K562 (cell line): ENCODE measurements around the gene BORCS8. TPM values are rescaled to one million over a fixed set of nuclear protein-coding genes. Genes with fewer than 3 reads are reported as not detected.
A peak's percentile ranks its signal among the peaks of the same experiment; 100 is the strongest.

Experiments used
- BACH1 ChIP-seq: fragments of 200-800 bp; sonication (Bioruptor generic); IDR thresholded peaks from 2 replicates; pipeline ENCODE4 v1.6.1; 2016; ENCODE audit warnings: missing genetic modification characterization, missing compliant biosample characterization
- BCOR ChIP-seq: fragments of 450-650 bp; IDR thresholded peaks from 2 replicates; pipeline ENCODE4 v1.6.1; 2016
- CC2D1A ChIP-seq: fragments of 450-650 bp; IDR thresholded peaks from 2 replicates; pipeline ENCODE4 v1.6.1; 2017; ENCODE audit warnings: mild to moderate bottlenecking
- MAZ ChIP-seq, 2 experiments: fragments of 450-650 bp in 1 of 2; sonication (generic) in 1 of 2; formaldehyde crosslinking; IDR thresholded peaks in 1 of 2; conservative IDR thresholded peaks in 1 of 2; 2 replicates each; pipeline versions ENCODE4 v1.4.0 to v1.5.0; 2020; ENCODE audit warnings: mild to moderate bottlenecking in 1 of 2, missing genetic modification reagents in 1 of 2
- NELFE ChIP-seq: IDR thresholded peaks from 2 replicates; pipeline ENCODE4 v1.6.1; 2011; ENCODE audit warnings: mild to moderate bottlenecking; ENCODE audit not compliant: insufficient read depth, insufficient read length
- NUFIP1 ChIP-seq: fragments of 450-650 bp; IDR thresholded peaks from 2 replicates; pipeline ENCODE4 v1.6.1; 2018; ENCODE audit not compliant: partially characterized antibody
- PHF21A ChIP-seq: fragments of 450-650 bp; IDR thresholded peaks from 2 replicates; pipeline ENCODE4 v1.6.1; 2017; ENCODE audit warnings: low read depth, borderline replicate concordance
- PYGO2 ChIP-seq: fragments of 450-650 bp; IDR thresholded peaks from 2 replicates; pipeline ENCODE4 v1.6.1; 2016; ENCODE audit warnings: mild to moderate bottlenecking, missing genetic modification characterization, moderate library complexity, missing compliant biosample characterization
- RBM39 ChIP-seq: fragments of 200-400 bp; formaldehyde crosslinking; optimal IDR thresholded peaks from 2 replicates; pipeline ENCODE3; 2018; ENCODE audit warnings: low read depth, low read length
- RUNX1 ChIP-seq: sonication (generic); IDR thresholded peaks from 2 replicates; pipeline ENCODE4 v1.6.1; 2016; ENCODE audit warnings: antibody characterized with exemption, low read depth
- SMARCA5 ChIP-seq: fragments of 450-650 bp; IDR thresholded peaks from 2 replicates; pipeline ENCODE4 v1.6.1; 2016
- SMARCC2 ChIP-seq: fragments of 450-650 bp; IDR thresholded peaks from 2 replicates; pipeline ENCODE4 v1.6.1; 2017; ENCODE audit warnings: antibody characterized with exemption, moderate library complexity, mild to moderate bottlenecking, low read depth
- TAF15 ChIP-seq: fragments of 200-400 bp; formaldehyde crosslinking; IDR thresholded peaks from 2 replicates; pipeline ENCODE4 v1.6.1; 2017; ENCODE audit warnings: mild to moderate bottlenecking, low read depth, low read length, moderate library complexity
- TEAD1 ChIP-seq, 2 experiments: fragments of 450-650 bp in 1 of 2; sonication (generic) in 1 of 2; formaldehyde crosslinking; IDR thresholded peaks; 2 replicates each; pipeline versions ENCODE4 v1.4.0 to v1.8.0; 2020 to 2022; ENCODE audit warnings: mild to moderate bottlenecking in 2 of 2, missing genetic modification reagents in 1 of 2
- TEAD4 ChIP-seq, 2 experiments: sonication (generic) in 1 of 2; formaldehyde crosslinking in 1 of 2; IDR thresholded peaks; 2 replicates each; pipeline versions ENCODE4 v1.6.1 to v1.8.0; 2012 to 2022; ENCODE audit warnings: borderline replicate concordance in 1 of 2, inconsistent platforms in 1 of 2, low read length in 1 of 2, mild to moderate bottlenecking in 1 of 2, missing genetic modification reagents in 1 of 2
- ZBTB1 ChIP-seq: sonication (generic); formaldehyde crosslinking; IDR thresholded peaks from 2 replicates; pipeline ENCODE4 v1.8.1; 2023; ENCODE audit warnings: missing genetic modification reagents, low read depth, mild to moderate bottlenecking, borderline replicate concordance
- ZNF584 ChIP-seq: fragments of 200-800 bp; sonication (Bioruptor generic); IDR thresholded peaks from 2 replicates; pipeline ENCODE4 v1.6.1; 2016; ENCODE audit warnings: low read depth, mild to moderate bottlenecking, missing genetic modification characterization, missing compliant biosample characterization
- polyA plus RNA-seq, 8 experiments: library from polyadenylated mRNA; depleted of rRNA in 4 of 8; stranded (reverse) in 5 of 8; unstranded in 3 of 8; fragments of >200 nt; fragmentation: Nextera tagmentation in 2 of 8; fragmentation: Illumina TruSeq in 1 of 8; extraction: Ambion mirVana in 2 of 8; extraction: Trizol in 1 of 8; gene quantifications; 2 replicates each; pipeline versions ENCODE4 v1.2.1 to v1.2.3, GENCODE V29; 2011 to 2014; ENCODE audit warnings: inconsistent platforms in 1 of 8, missing spikeins in 1 of 8
- total RNA-seq, 7 experiments: library from RNA; depleted of rRNA in 6 of 7; stranded (reverse); fragments of >200 nt in 6 of 7; fragmentation: Illumina TruSeq in 2 of 7; extraction: Trizol in 2 of 7; gene quantifications; 2 replicates each; pipeline versions ENCODE4 v1.2.1 to v1.2.3, GENCODE V29; 2011 to 2021; ENCODE audit warnings: low replicate concordance in 1 of 7
- TF ChIP-seq, protein P1 (sequence below): fragments of 450-650 bp; IDR thresholded peaks from 2 replicates; pipeline ENCODE4 v1.6.1; 2016
- TF ChIP-seq, protein P2 (sequence below): fragments of 250-450 bp; sonication (Bioruptor Pico); IDR thresholded peaks from 2 replicates; pipeline ENCODE4 v1.4.0; 2020; ENCODE audit warnings: mild to moderate bottlenecking, moderate library complexity
- TF ChIP-seq, protein P3 (sequence below), 2 experiments: fragments of 450-650 bp; conservative IDR thresholded peaks; 2 replicates each; pipeline ENCODE4 v1.6.1; 2017; ENCODE audit warnings: mild to moderate bottlenecking in 2 of 2, moderate library complexity in 2 of 2

Gene BORCS8
- total and polyA plus RNA-seq, 9 of the 15 experiments (the other 6 are each of a cell fraction or from before 2014, with no cell fraction given) = 4.6 to 33.6 (median 16.3) TPM

DNA sequence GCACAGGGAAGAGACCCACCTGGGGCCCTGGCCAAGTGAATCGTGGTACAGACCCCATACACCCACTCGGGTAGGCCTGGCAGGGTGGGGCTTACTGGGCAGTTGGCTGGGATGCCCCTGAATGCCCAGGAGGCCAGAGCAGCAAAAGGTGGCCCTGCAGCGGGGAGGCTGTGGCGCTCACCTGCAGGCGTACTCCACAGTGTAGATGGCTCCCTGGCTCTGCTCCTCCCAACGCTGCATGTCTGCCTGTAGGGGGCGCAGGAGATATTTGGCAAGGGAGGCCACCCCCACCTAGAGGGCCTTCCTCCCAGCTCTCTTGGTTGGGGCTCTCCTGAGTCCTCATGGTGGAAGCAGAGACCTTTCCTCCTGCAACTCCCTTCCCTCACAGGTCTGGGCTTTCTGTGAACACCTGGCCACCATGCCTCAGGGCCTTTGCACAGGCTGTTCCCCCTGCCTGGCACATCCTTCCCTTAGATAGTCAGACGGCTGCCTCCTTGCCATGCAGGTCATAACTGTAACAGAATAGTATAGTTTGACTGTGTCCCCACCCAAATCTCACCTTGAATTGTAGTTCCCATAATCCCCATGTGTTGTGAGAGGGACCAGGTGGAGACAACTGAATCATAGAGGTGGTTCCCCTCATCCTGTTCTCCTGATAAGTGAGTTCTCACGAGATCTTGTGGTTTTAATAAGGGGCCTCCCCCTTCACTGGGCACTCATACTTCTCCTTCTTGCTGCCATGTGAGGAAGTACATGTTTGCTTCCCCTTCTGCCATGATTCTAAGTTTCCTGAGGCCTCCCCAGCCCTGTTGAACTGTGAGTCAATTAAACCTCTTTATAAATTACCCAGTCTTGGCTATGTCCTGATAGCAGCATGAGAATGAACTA is 5.9 kb downstream of the BORCS8 start (continued):
- TF ChIP-seq, protein P1, sequence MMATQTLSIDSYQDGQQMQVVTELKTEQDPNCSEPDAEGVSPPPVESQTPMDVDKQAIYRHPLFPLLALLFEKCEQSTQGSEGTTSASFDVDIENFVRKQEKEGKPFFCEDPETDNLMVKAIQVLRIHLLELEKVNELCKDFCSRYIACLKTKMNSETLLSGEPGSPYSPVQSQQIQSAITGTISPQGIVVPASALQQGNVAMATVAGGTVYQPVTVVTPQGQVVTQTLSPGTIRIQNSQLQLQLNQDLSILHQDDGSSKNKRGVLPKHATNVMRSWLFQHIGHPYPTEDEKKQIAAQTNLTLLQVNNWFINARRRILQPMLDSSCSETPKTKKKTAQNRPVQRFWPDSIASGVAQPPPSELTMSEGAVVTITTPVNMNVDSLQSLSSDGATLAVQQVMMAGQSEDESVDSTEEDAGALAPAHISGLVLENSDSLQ = no peak
- TF ChIP-seq BACH1 (tag) = no peak
- TF ChIP-seq NUFIP1 = no peak
- TF ChIP-seq ZBTB1 (CRISPR knock-in tag) = no peak
- peak; percentile 74 for TF ChIP-seq TEAD4 (IDR thresholded peaks at IDR 0.05; ENCODE audit: low read length)
- TF ChIP-seq TEAD4 (CRISPR knock-in tag; IDR thresholded peaks at IDR 0.05; ENCODE audit: borderline replicate concordance) = peak; percentile 61; the same call in 1 of the 2 replicates
- no peak for TF ChIP-seq NELFE
- TF ChIP-seq RUNX1 = 0 out of 2 replicates have a peak, but pooled peaks have one; percentile 0
- TF ChIP-seq BCOR = peak; percentile 59; the same call in 1 of the 2 replicates
- TF ChIP-seq PHF21A = no peak
- TF ChIP-seq SMARCA5 = peak; percentile 75; the same call in 1 of the 2 replicates
- no peak for TF ChIP-seq SMARCC2
- no peak for TF ChIP-seq PYGO2
- TF ChIP-seq RBM39 = no peak
- TF ChIP-seq ZNF584 (CRISPR knock-in tag) = no peak
- TF ChIP-seq, protein P2, sequence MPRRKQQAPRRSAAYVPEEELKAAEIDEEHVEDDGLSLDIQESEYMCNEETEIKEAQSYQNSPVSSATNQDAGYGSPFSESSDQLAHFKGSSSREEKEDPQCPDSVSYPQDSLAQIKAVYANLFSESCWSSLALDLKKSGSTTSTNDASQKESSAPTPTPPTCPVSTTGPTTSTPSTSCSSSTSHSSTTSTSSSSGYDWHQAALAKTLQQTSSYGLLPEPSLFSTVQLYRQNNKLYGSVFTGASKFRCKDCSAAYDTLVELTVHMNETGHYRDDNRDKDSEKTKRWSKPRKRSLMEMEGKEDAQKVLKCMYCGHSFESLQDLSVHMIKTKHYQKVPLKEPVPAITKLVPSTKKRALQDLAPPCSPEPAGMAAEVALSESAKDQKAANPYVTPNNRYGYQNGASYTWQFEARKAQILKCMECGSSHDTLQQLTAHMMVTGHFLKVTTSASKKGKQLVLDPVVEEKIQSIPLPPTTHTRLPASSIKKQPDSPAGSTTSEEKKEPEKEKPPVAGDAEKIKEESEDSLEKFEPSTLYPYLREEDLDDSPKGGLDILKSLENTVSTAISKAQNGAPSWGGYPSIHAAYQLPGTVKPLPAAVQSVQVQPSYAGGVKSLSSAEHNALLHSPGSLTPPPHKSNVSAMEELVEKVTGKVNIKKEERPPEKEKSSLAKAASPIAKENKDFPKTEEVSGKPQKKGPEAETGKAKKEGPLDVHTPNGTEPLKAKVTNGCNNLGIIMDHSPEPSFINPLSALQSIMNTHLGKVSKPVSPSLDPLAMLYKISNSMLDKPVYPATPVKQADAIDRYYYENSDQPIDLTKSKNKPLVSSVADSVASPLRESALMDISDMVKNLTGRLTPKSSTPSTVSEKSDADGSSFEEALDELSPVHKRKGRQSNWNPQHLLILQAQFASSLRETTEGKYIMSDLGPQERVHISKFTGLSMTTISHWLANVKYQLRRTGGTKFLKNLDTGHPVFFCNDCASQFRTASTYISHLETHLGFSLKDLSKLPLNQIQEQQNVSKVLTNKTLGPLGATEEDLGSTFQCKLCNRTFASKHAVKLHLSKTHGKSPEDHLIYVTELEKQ = no peak
- TF ChIP-seq TEAD1 (CRISPR knock-in tag; IDR thresholded peaks at IDR 0.05) = peak; percentile 89 to 99; a peak in 3 of 4 replicates
- peak; percentile 40; the same call in 1 of the 2 replicates for TF ChIP-seq CC2D1A
- TF ChIP-seq TAF15 = no peak
- peak; percentile 43 to 86; a peak in 2 of 4 replicates for TF ChIP-seq MAZ (CRISPR knock-in tag; conservative IDR thresholded peaks at IDR 0.05 in 1 of 2, IDR thresholded peaks at IDR 0.05 in 1 of 2)
- TF ChIP-seq, protein P3, sequence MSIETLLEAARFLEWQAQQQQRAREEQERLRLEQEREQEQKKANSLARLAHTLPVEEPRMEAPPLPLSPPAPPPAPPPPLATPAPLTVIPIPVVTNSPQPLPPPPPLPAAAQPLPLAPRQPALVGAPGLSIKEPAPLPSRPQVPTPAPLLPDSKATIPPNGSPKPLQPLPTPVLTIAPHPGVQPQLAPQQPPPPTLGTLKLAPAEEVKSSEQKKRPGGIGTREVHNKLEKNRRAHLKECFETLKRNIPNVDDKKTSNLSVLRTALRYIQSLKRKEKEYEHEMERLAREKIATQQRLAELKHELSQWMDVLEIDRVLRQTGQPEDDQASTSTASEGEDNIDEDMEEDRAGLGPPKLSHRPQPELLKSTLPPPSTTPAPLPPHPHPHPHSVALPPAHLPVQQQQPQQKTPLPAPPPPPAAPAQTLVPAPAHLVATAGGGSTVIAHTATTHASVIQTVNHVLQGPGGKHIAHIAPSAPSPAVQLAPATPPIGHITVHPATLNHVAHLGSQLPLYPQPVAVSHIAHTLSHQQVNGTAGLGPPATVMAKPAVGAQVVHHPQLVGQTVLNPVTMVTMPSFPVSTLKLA (conservative IDR thresholded peaks at IDR 0.05) = 0 out of 4 replicates have a peak, but pooled peaks of 1 of the 2 experiments have one; percentile 22
